Nephron progenitor cell (in vitro differentiated cells): ENCODE data around the gene COX7A2L.

ENCODE experiments used
- DNase-seq: peaks from one replicate; pipeline ENCODE4 v3.0.0; 2021
- H3K27ac Mint-ChIP-seq: 2 replicates; pipeline ENCODE4 v1.8.0; 2021; ENCODE audit warnings: mild to moderate bottlenecking, moderate library complexity, mixed read lengths
- H3K27me3 Mint-ChIP-seq: 2 replicates; pipeline ENCODE4 v1.8.0; 2021; ENCODE audit warnings: mild to moderate bottlenecking, low read depth, mixed read lengths; ENCODE audit not compliant: poor library complexity
- H3K36me3 Mint-ChIP-seq: 2 replicates; pipeline ENCODE4 v1.8.0; 2021; ENCODE audit warnings: low read depth, mixed read lengths
- H3K4me1 Mint-ChIP-seq: 2 replicates; pipeline ENCODE4 v1.8.0; 2021; ENCODE audit warnings: mixed read lengths
- H3K4me3 Mint-ChIP-seq: 2 replicates; pipeline ENCODE4 v1.8.0; 2021; ENCODE audit warnings: mild to moderate bottlenecking, moderate library complexity, mixed read lengths
- H3K9me3 Mint-ChIP-seq: 2 replicates; pipeline ENCODE4 v1.8.0; 2021; ENCODE audit warnings: mild to moderate bottlenecking, moderate library complexity, mixed read lengths
- TF ChIP-seq, protein P1 (sequence below): fragments of 200-600 bp; sonication (generic); IDR thresholded peaks from 2 replicates; pipeline ENCODE4 v1.5.0; 2021; ENCODE audit warnings: antibody characterized with exemption

Gene COX7A2L

GRCh38 chr2:42378415-42378814 lies 17.4 kb upstream of the COX7A2L start:
- H3K27me3 Mint-ChIP-seq: peaks cover 21% of the 10 kb centered on the region
- no peak for DNase-seq
- H3K36me3 Mint-ChIP-seq: no peaks in the 10 kb centered on the region
- H3K4me3 Mint-ChIP-seq: no peak overlapping the region
- H3K9me3 Mint-ChIP-seq: no peaks in the 10 kb centered on the region
- peaks cover 27% of the 10 kb centered on the region for H3K4me1 Mint-ChIP-seq
- no peak overlapping the region for H3K27ac Mint-ChIP-seq
- TF ChIP-seq, protein P1, sequence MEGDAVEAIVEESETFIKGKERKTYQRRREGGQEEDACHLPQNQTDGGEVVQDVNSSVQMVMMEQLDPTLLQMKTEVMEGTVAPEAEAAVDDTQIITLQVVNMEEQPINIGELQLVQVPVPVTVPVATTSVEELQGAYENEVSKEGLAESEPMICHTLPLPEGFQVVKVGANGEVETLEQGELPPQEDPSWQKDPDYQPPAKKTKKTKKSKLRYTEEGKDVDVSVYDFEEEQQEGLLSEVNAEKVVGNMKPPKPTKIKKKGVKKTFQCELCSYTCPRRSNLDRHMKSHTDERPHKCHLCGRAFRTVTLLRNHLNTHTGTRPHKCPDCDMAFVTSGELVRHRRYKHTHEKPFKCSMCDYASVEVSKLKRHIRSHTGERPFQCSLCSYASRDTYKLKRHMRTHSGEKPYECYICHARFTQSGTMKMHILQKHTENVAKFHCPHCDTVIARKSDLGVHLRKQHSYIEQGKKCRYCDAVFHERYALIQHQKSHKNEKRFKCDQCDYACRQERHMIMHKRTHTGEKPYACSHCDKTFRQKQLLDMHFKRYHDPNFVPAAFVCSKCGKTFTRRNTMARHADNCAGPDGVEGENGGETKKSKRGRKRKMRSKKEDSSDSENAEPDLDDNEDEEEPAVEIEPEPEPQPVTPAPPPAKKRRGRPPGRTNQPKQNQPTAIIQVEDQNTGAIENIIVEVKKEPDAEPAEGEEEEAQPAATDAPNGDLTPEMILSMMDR: no peak

DNA sequence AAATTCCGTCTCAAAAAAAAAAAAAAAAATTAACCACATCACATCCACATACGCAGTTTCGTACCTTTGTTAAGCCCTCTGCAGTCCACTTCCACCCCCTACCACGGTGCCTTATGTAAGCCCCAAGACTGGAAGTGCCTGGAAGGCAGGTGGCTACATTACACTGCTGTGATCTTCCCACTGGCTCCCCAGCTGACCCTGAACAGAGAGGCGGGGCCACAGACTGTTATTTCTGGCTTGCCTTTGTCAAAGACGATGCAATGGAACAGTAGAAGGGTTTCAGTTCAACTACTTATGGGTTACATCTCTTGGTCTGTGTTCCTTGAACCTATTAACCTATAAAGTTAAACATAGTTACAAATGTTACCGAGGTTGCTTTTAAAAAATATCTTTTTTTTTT lies 15.7 kb upstream of the COX7A2L start:
- TF ChIP-seq, protein P1: no peak
- H3K9me3 Mint-ChIP-seq: no peaks in the 10 kb centered on the region

GRCh38 chr2:42372474-42373200 lies 11.6 kb upstream of the COX7A2L start:
- no peak overlapping the region for H3K27ac Mint-ChIP-seq
- DNase-seq: no peak
- peaks cover 72% of the 10 kb centered on the region for H3K4me1 Mint-ChIP-seq

More for the DNA sequence above, 15.7 kb upstream of the COX7A2L start:
- Mint-ChIP-seq H3K27ac (no peak overlapping the region), H3K36me3 (no peaks in the 10 kb centered on the region), H3K4me3 (no peak overlapping the region), H3K4me1 (peaks cover 32% of the 10 kb centered on the region), H3K27me3 (peaks cover 18% of the 10 kb centered on the region)
- DNase-seq: no peak

GRCh38 chr2:42371611-42372473 lies 10.8 kb upstream of the COX7A2L start:
- Mint-ChIP-seq H3K9me3 (no peaks in the 10 kb centered on the region), H3K27me3 (peaks cover 14% of the 10 kb centered on the region), H3K36me3 (no peaks in the 10 kb centered on the region), H3K4me3 (peak overlapping the region; percentile 45), H3K27ac (no peak overlapping the region), H3K4me1 (peaks cover 75% of the 10 kb centered on the region)
- TF ChIP-seq, protein P1: no peak
- no peak for DNase-seq

More at GRCh38 chr2:42372474-42373200, 11.6 kb upstream of the COX7A2L start:
- Mint-ChIP-seq H3K27me3 (peaks cover 9% of the 10 kb centered on the region), H3K36me3 (no peaks in the 10 kb centered on the region), H3K9me3 (no peaks in the 10 kb centered on the region), H3K4me3 (no peak overlapping the region)
- TF ChIP-seq, protein P1: no peak

DNA sequence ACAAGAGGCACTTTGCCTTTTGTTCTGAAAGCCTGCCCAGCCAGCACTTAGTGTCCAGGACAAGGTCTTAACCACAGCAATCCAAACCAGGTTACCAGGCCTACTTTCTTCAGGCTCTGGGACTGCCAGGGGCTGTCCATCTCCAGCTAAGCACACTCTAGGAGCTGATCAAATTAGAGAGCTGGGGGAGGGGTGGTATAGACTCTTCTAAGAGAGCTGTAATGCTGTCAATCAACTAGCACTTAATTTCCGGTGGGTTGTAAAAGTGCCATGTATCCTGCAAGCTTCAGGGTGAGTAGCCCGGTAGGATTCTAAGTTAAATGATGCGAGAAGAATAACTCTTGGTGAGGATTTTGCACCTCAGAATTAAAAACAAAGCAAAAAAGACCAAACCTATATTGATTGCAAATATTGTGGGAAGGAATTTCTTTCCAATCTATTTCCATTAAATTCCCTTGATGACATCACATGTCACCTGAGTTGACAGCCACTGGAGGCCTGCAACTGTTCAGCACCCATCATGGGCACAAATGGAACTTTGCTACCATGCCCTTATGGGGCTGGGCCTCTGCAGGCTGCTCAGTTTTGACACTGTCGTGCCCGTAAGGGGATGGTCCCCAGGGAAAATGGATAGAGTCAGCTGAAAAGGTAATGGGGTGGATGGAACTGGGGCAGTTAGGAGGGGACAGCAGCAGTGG lies 8.7 kb upstream of the COX7A2L start:
- Mint-ChIP-seq H3K27ac (peak overlapping the region; percentile 97), H3K4me3 (peak overlapping the region; percentile 59), H3K27me3 (peaks cover 27% of the 10 kb centered on the region), H3K4me1 (peaks cover 86% of the 10 kb centered on the region), H3K9me3 (no peaks in the 10 kb centered on the region), H3K36me3 (no peaks in the 10 kb centered on the region)
- TF ChIP-seq, protein P1: no peak
- DNase-seq: peak; percentile 52
